ENCODE measurements around the gene CHN1.
A peak's percentile ranks its signal among the peaks of the same experiment; 100 is the strongest.

Gene CHN1

DNA sequence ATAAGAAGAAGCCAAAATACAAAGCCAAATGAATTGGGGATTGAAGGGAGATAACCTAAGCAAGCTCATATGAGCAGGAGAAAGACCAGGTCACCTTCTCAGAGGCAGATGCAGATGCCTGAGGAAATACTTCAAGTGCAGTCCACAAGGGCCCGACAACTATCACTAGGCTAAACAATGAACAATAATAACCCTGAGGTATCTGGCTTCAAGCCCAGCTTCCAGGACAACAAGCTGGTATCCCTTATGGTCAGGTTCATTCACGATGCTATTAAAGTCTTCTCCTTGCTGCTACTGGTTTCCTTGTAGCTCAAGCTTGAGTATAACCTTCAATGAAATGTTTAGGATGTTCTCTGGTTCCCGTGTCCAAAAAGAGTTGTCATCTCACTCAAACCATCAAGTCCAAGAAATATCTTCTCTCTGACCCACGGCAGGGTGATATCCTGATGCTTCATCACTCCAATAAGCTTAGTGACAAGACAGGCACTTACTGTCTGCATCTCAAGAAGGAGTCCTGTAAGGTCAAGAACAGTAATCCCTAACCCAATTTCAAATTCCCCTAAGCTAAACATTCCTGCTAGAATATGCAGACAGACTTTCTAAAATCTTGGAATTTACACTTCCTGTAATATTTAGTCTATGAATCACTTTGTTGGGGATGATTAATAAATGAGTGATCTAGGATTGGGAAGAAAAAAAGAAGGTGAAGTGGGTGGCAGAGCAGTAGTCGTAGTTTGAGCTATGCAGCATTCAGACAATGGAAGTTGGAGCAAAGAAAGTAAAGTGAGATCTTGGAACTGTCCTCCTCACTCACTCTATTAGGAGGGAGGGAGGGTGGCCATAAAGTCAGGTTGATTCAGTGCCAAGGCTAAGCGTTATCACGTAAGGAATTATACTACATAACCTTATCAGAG lies 33.1 kb downstream of the CHN1 start:
- FAIRE-seq (peak; percentile 73), DNase-seq (ENCODE audit: low spot score) (peak; percentile 60)

DNA sequence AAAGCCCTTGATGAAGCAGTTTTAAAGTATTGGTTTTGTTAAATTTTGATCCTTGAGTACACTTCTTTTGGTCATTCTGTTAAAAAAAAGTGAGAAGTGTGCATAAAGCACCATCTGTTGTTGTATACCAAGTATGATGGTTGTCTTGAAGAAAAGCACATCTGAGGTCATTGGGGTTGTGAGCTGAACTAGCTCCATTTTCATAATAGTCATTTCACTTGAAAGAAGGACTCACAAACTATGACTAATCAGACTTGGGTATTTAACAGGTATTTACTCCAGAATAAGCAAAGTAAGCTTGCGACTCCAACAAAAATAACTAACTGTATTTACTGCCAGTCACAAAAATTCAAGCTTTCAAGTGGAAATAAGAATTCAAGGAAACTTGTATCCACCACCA lies 35.1 kb downstream of the CHN1 start:
- no peak for FAIRE-seq
- DNase-seq (ENCODE audit: low spot score) = no peak

GRCh38 chr2:174969091-174969734 lies 36.0 kb downstream of the CHN1 start:
- DNase-seq (ENCODE audit: low spot score) (no peak), FAIRE-seq (no peak)

GRCh38 chr2:174967691-174968260 lies 37.4 kb downstream of the CHN1 start:
- FAIRE-seq (no peak), DNase-seq (ENCODE audit: low spot score) (no peak)

DNA sequence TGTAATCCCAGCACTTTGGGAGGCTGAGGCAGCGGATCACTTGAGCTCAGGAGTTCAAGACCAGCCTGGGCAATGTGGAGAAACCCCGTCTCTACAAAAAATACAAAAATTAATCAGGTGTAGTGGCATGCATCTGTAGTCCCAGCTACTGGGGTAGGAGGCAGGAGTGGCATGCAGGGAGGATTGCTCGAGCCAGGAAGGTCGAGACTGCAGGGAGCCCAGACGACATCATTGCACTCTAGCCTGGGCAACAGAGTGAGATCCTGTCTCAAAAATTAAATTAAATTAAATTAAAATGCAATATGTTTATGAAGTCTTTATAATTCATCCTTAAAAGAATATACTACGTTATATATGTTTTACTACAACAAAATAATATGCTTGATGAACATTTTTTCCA lies 38.1 kb downstream of the CHN1 start:
- DNase-seq (ENCODE audit: low spot score) = no peak
- no peak for FAIRE-seq

DNA sequence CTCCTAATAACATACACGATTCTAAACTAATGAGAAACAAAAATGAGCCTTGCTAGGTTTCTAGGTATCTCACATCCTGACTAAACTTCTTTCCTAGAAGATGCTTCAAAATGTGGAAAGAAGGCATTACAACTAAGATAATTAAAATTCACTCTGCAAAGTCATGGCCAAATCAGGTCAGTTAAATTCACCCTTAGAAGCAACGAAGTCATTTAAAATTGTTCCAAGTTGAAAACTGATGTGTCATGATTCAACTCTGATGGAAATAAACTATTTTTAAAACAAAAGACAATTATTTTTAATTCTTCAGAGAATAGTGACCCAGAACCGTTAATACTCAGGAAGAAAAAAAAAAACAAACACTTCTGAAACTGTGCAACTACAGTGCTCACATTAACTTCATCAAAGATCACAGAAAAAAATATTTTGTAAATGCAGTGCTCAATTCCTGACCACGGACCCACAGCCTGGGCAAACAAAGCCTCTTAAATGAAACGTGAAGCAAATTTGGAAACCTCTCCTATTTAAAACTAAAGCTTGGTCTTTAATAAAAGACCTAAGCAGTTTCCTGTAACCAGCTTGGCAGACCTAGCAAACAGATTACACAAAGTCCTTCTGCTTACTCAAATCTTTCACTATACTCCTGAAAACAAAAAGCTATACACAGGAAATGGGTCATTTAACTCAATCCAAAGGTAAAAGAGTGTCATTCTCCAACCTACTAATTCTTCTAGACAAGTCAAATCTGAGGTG lies 39.0 kb downstream of the CHN1 start:
- no peak for FAIRE-seq
- no peak for DNase-seq (ENCODE audit: low spot score)

- no peak for DNase-seq (ENCODE audit: low spot score)
- FAIRE-seq = no peak
Observed at GRCh38 chr2:174965551-174965950, 39.6 kb downstream of the CHN1 start.

- FAIRE-seq (no peak), DNase-seq (ENCODE audit: low spot score) (no peak)
Observed at GRCh38 chr2:174964404-174964803, 40.8 kb downstream of the CHN1 start.

- FAIRE-seq (no peak), DNase-seq (ENCODE audit: low spot score) (no peak)
Observed at GRCh38 chr2:174963437-174964400, 41.5 kb downstream of the CHN1 start.

- no peak for DNase-seq (ENCODE audit: low spot score)
- no peak for FAIRE-seq
Observed at GRCh38 chr2:174959787-174960186, 45.4 kb downstream of the CHN1 start.

- DNase-seq (ENCODE audit: low spot score) (no peak), FAIRE-seq (no peak)
Observed at GRCh38 chr2:174957050-174957449, 48.1 kb downstream of the CHN1 start.

- DNase-seq (ENCODE audit: low spot score) = no peak
- FAIRE-seq = no peak
Observed at GRCh38 chr2:174952607-174953006, 52.6 kb downstream of the CHN1 start.

GRCh38 chr2:174951745-174952144 lies 53.4 kb downstream of the CHN1 start:
- FAIRE-seq (no peak), DNase-seq (ENCODE audit: low spot score) (no peak)

DNA sequence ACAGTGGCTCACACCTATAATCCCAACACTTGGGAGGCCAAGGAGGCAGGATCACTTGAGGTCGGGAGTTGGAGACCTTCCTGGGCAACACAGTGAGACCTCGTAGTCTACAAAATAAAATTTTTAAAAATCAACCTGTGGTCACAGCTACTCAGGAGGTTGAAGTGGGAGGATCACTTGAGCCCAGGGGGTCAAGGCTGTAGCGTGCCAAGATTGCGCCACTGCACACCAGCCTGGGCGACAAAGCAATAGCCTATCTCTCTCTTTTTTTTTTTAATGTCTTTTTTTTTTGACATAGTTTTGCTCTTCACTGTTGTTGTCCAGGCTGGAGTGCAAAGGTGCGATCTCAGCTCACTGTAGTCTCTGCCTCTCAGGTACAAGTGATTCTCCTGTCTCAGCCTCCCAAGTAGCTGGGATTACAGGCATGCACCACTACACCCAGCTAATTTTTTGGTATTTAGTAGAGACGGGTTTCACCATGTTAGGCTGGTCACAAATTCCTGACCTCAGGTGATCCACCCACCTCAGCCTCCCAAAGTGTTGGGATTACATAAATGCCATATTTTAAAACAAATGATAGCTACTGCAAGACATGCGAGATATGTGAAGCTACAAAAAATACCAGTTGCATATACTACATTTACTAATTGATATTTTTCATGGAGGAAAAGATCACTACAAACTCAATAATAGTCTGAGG lies 55.0 kb downstream of the CHN1 start:
- DNase-seq (ENCODE audit: low spot score) = no peak
- no peak for FAIRE-seq

GRCh38 chr2:174945601-174946260 lies 59.5 kb downstream of the CHN1 start:
- DNase-seq (ENCODE audit: low spot score) (no peak), FAIRE-seq (no peak)

DNA sequence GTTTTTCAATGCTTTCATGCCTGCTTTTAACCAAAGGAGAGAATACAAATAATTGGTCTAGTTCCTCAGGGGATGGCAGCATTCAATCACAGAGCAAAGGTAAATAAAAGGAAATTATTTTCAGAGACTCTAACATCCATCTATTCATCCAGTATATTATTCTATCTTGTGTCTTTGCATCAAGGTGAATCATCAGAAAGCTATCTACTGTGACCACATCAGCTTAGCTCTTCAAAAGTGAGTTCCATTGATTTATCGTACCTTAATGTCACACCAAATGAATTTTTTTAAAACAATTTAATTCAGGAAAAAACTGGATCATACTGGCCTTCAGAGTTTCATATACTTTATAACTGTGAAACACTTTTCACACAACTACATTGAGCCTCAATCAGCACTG lies 66.1 kb downstream of the CHN1 start:
- DNase-seq (ENCODE audit: low spot score) (peak; percentile 45), FAIRE-seq (no peak)

DNA sequence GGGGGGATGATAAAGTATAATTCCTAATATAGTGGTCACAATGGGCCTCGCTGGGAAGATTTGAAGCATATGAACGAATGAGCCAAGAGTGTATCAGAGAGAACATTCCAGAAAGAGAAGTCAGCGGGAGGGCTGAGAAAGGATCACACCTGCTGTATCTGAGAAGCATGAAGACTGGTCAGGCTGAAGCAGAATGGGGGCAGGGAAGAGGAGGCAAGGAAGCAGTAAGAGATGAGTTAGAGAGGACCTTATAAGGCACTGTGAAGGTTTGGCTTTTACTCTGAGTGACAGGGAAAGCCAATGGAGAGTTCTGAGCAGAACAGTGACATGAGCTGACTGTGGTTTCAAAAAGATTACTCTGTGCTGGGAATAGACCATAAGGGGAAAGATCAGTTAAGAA lies 73.5 kb downstream of the CHN1 start:
- DNase-seq (ENCODE audit: low spot score) = no peak
- FAIRE-seq = no peak

DNA sequence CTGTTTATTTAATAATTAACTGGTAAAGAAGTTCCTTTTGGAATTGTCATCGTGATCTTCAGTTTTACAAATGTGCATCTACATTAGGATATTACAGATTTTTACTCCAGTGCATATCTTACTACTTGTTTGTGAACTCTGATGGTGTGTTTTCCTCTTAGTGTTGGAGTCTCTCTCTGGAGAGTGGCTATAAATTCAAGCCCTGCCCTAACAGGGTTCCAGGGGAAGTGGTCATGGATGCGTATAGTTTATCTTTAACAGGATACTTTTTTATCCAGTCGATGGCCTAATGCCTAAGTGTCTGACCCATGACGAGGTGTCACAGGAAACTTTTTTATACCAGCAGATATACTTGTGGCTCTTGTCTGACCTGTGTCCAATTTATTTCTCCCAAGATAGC lies 75.4 kb downstream of the CHN1 start:
- no peak for FAIRE-seq
- DNase-seq (ENCODE audit: low spot score) = no peak

DNA sequence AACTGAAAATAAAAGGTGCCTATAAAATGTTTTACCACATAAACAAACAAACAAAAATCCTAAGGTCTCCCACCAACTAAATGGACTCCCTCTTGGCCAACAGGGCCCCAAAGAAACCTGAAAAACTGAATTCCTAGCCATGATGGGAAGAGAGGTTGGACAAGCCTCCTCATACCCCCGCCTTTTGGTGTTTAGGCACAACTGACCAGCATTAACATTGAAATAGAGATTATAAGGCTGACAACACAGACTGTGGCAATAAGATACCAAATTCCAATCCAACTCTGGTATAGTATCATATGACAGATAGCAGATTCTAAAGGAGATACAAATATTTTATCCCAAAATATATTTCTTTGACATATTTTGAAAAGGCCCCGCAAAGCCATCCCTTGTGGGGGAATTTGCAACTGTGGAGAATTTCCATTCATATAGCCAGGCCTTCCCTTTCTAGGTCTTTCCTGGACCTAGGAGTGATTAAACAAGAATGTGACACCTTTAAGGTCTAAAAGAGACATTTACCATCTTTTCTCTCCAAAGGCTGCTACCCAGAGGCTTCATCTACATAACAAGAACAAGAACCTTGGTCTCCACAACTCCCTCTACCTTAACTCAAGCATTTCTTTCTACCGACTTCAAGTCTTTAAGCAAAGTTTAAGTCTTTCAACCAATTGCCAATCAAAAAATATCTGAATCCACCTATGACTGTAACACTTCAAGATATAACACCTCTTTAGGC lies 80.0 kb downstream of the CHN1 start:
- no peak for FAIRE-seq

More for the DNA sequence above, 80.0 kb downstream of the CHN1 start:
- DNase-seq (ENCODE audit: low spot score) = no peak

Data from urothelium cell line (cell line).